IPS-NIHi7 (cell line): ENCODE measurements around the gene SENP8.
"Not testable (repeated sequence)": the region's sequence is repeated elsewhere in the genome, so short reads cannot be mapped to it uniquely, and the experiment has no call there.

Experiments used
- DNase-seq: peaks from one replicate; pipeline ENCODE4 v3.0.0; 2012; ENCODE audit warnings: mixed read lengths; ENCODE audit errors: extremely low spot score

The SENP8 gene

DNA sequence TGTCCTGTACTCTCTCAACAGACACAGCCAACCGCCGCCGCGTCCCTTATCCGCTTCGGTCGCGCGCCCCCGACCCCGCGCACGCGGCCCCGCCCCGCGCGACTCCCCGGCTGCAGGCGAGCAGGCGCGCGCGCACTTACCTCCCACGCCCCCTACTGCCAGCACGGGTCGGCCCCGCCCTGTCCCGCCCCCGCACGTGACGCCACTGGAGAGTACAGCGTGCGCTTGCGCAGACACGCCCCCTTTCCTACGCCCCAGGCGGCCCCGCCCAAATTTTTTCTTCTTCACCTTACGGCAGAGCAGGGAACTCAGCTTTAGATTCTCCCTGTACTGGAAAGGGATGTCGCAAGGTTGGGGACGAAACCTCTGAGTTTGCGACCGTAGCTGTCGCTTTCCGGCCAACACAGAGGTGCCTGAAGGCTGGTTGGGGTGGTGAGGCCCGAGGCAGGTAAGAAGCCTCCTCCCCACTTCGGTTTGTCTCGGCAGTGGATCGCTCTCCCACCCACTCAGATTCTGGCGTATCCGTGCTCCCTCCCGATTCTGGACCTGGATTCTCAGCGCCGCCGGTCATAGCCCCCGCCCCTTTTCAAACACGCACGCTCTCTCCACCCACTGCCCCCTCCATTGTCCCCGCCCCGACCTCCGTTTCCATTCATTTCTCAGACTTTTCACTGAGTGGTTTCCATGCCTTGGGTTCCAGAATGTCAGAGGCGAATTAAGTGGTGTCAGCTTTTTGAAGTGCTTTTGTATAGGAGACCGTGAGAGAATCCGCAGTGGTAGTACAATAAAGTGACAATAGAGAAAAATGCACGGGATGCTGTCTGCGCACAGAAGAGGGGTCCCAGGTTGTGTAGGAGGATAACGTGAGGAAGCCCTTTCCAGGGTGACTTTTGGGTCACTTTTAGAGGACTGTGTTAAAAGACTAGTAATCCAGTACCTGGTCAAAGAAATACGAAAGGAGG is at the start of gene SENP8, which contains the start of gene MYO9A:
Gene SENP8 (plus strand): TSS at position 387 of the 962 bp plus-strand sequence. CDS start 21,221 bp downstream, outside the sequence.
Gene MYO9A (minus strand): TSS at position 134 of the 962 bp plus-strand sequence. CDS start 71,587 bp downstream, outside the sequence.
- peak; percentile 93 for DNase-seq

- no peak for DNase-seq
Measured at GRCh38 chr15:72068856-72069255, 49.3 kb upstream of the SENP8 start.

DNA sequence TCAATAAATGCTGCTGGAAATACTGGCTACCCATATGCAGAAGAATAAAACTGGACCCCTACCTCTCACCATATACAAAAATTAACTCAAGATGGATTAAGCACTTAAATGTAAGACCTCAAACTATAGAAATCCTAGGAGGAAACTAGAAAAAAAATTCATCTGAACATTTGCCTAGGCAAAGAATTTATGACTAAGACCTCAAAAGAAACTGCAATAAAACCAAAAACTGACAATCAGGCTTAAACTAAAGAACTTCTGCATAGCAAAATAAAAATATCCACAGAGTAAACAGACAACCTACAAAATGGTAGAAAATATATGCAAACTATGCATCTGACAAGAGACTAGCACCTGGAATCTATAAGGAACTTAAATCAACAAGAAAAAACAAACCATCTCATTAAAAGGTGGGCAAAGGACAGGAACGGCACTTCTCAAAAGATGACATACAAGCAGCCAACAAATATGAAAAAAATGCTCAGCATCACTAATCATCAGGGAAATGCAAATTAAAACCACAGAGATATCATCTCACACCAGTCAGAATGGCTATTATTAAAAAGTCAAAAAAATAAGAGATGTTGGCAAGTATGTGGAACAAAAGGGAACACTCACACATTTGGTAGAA is 47.3 kb upstream of the SENP8 start:
- no peak for DNase-seq

- not testable (repeated sequence) for DNase-seq
Measured at GRCh38 chr15:72071448-72071825, 46.8 kb upstream of the SENP8 start.

DNA sequence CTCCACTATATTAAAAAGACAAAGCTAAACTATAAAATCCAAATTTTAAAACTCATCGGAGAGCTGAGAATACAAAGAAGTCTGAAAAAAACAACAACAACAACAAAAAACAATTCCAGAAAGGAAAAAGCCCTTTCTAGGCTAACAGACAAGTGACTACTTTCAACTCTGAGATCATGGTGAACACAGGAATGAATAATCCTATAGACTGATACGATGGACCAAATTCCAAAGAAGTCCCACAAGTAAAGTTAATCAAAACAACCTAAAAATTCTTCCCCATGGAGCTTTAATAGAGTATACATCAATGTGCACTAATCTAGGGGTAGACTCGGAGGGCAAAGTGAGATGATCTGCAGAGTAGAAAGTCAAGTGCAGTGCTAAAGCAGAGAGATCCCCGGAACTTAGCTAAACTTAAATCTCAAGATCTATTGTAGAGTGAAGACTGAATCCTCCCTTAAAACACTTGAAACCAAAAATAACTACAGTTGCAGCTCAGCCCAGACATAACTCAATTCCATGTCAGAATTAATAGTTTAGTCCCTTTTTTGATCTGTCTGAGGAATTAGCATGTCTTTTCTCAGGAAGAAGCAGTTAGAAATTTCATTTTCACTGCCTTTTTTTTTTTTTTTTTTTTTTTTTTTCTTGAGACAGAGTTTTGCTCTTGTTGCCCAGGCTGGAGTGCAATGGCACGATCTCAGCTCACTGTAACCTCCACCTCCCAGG is 43.7 kb upstream of the SENP8 start:
- DNase-seq = no peak

DNA sequence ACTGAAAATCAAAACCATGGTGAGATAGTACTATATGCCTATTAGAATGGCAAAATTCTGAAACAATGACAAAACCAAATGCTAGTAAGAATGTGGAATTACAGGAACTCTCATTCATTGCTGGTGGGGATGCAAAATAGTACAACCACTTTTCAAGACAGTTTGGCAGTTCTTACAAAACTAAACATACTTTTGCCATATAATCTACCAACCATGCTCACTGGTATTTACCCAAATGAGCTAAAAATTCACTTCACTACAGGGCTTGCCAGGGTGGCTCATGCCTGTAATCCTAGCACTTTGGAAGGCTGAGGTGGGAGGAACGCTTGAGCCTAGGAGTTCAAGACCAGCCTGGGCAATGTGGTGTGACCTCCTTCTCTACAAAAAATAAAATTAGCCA is 40.3 kb upstream of the SENP8 start:
- DNase-seq = no peak

DNA sequence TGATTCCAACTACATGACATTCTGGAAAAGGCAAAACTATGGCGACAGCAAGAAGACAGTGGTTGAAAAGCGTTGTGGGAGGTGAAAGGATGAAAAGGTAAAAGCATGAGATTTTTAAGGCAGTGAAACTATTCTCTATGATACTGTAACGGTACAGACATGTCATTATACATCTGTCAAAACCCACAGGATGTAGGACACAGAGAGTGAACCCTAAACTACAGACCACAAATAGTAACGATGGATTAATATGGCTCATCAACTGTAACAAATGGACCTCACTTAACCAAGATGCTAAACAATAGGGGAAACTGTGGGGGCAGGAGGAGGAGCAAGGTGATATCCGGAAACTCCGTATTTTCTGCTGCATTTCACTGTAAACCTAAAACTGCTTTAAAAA is 39.3 kb upstream of the SENP8 start:
- DNase-seq = no peak

GRCh38 chr15:72082176-72082575 is 36.0 kb upstream of the SENP8 start:
- no peak for DNase-seq

DNA sequence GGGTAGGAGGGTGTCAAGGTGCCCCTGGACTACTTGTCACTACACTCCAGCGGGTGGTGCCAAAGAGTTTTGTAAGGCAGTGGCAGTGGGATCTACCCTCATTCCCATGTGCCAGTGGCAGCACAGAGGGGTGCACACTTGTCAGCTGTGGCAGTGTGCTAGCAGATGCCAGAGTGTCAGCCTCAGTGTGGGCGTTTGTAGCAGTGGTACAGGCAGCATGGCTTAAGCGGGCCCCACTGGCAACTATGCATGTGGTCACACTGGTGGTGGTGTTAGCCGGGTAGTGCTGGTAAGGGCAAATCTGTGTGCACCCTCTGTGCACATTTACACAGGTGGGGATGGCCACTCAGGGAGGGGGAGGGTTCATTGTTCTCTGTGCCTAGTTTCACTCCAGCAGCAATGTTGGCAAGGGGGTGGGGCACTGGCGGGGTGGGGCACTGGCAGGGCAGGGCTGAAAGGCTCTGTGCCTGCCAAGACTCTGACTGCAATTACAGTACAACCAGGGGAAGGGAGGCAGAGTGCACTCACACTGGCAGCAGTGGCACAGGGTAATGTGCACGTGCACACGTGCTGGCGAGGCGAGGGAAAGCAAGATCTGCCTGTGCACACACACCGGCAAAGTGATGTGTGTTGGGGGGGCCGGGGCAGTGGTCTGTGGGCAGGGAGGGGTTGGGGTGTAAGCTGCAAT is 32.0 kb upstream of the SENP8 start:
- no peak for DNase-seq

DNA sequence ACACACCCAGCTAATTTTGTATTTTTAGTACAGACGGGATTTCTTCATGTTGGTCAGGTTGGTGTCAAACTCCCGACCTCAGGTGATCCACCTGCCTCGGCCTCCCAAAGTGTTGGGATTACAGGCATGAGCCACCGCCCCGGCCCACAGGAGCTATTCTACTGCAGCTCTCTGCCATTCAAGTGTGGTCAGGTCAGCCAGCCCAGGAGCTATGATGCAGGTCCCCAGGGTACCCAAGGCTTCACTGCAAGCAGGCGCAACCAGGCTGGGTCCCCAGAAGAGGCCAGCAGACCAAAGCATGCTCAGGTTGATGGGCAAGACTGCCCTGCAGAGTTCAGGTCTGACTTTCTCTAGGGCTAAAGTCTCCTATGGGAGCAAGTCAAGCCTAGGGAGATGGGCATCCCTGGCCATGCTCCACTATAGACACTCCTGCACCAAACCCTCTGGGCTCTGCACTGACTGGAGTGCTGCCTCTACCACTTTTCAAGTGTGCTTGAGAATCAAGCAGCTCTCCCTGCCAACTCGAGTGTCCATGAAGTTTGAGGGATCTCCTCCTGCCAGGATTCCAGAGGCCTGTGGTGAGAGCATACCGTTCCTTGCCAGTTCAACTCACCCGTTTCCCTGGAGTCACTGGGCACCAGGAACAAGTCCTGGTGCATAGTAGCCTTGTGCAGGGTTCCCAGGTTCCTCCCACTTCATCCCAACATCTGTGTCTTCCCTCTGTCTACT is 31.1 kb upstream of the SENP8 start:
- no peak for DNase-seq

DNA sequence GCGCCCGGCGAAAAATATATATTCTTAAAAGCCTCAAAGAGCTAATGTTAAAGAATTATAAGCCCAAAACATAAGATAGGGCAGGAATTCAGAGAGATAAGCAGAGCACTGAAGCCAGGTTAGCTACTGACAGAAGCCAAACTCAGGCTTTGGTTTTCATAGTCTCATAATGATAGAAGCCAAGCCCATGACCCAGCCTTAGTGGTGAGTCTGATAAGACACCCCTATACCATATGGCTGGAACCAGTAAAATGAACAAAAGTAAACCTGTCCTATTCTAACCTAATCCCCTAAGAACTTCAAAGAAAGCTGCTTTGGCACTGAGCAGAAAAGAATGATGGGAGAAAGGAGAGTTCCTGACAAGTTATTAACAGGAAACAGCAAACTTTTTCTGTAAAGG is 26.2 kb upstream of the SENP8 start:
- no peak for DNase-seq

DNA sequence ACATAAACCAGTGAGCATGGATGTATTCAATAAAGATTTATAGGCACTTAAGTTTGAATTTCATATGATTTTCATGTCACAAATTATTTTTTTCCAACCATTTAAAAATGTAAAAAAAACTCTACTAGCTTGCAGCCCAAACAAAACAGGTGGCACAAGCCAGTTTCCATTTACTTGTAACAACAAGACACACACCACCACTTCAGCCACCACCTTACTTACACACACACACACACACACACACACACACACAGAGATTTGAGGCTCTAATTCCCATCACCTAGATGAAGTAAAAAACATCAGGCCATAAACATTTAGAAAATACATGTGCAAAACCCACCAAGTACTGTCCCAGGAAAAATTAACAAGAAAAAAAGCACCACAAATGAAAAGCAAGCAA is 25.5 kb upstream of the SENP8 start:
- no peak for DNase-seq

GRCh38 chr15:72096796-72097195 is 21.4 kb upstream of the SENP8 start:
- DNase-seq = no peak

- no peak for DNase-seq
Measured at GRCh38 chr15:72098040-72098439, 20.2 kb upstream of the SENP8 start.

- no peak for DNase-seq
Measured at GRCh38 chr15:72099155-72099554, 19.0 kb upstream of the SENP8 start.

DNA sequence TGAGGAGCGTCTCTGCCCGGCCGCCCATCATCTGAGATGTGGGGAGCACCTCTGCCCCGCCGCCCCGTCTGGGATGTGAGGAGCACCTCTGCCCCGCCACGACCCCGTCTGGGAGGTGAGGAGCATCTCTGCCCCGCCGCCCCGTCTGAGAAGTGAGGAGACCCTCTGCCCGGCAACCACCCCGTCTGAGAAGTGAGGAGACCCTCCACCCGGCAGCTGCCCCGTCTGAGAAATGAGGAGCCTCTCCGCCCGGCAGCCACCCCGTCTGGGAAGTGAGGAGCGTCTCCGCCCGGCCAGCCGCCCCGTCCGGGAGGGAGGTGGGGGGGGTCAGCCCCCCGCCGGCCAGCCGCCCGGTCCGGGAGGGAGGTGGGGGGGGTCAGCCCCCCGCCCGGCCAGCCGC is 17.7 kb upstream of the SENP8 start:
- DNase-seq = not testable (repeated sequence)

- no peak for DNase-seq
Measured at GRCh38 chr15:72105111-72105510, 13.1 kb upstream of the SENP8 start.

- DNase-seq = no peak
Measured at GRCh38 chr15:72106068-72106467, 12.1 kb upstream of the SENP8 start.

GRCh38 chr15:72110355-72110754 is 7.8 kb upstream of the SENP8 start:
- no peak for DNase-seq

DNA sequence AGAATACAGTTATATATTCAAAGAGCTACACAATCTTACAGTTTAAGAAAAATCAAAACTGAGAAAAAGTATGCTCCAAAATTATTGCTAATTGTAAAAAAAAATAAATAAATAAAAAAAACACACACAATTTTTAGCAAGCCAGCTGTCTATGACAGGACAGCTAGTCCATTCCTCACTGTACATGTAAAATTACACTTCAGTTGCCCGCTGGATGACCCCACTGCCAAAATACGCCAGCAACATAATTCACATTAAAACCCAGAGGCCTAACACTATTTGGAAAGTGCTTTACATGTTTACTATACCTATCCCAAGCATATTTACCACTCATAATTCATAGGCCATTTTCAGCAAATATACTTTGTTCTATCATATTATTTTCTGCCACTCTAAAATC is 6.1 kb upstream of the SENP8 start:
- DNase-seq = no peak

DNA sequence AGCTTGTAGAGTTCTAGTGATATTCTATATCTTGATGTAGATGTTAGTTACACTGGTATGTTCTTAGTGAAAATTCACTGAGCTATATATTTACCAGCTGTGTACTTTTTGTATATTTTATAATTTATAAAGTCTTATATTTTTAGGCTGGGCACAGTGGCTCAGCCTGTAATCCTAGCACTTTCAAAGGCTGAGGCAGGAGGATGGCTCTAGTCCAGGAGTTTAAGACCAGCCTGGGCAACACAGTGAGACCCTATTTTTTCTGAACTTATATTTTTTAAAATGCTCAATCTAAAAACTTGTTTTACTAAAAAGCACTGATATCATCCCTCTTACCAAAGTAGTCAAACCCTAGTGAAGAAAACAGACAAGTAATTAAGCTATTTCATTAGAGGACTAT is 5.4 kb upstream of the SENP8 start:
- no peak for DNase-seq
